Measurements from ENCODE around the gene CCZ1B.
"Not testable (repeated sequence)": the region's sequence is repeated elsewhere in the genome, so short reads cannot be mapped to it uniquely, and the experiment has no call there.

DNA sequence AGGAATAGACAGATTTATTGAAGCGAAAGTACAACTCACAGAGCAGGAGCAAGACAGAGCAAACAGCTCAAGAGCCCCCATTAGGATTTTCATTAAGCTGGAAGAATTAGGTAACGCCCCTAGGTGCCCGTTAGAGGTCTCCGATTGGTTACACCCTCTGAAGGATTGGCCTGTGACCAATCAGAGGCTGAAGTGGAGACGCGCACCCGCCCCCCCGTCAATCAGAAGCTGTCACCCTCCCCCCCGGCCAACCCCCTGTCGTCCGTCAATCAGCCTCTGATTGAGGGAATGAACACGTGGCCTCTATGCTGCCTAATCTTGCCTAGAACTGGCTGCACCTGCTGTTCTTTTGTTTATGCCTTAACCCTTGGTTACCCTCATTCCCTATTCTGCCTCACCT, 1.1 kb upstream of the CCZ1B start:
- TF ChIP-seq CTCF, POLR2A, POLR2AphosphoS5, EP300 (IDR thresholded peaks at IDR 0.05): not testable (repeated sequence)
